ENCODE results near the gene SFMBT1.
A peak's percentile ranks its signal among the peaks of the same experiment; 100 is the strongest.

Gene SFMBT1

DNA sequence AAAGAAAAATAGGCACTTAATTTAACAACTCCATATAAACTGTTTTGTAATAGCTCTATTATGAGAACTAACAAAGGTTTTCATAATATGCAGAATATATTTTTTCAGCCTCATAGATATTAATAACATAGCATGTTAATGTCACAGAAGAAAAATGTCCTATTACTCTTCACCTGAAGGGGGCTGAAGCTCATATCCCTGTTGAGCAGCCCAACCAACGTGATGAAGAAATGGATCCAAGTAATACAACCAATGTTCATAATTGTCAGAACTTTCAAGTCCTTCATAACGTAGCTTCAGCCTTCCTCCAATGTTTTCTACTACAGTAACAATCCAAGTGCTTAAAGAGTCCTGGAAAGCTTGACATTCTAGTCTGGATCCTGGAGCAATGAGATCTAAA lies 114.0 kb downstream of the SFMBT1 start:
- H3K4me3 ChIP-seq = no peak overlapping the region
- H3K27ac ChIP-seq = no peak overlapping the region

DNA sequence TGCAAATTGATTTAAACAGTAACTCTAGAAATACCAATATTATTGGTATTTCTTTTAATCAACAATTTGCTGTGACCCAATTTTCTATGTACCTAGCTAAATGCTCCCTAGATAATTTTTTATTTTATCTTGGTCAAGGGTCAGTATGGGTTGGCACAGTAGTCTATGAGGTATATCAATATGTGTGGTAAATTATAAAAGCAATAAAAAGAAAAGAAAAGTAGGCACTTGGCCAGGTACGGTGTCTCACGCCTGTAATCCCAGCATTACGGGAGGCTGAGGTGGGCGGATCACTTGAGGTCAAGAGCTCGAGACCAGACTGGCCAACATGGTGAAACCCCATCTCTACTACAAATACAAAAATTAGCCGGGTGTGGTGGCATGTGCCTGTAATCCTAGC lies 114.5 kb downstream of the SFMBT1 start:
- Histone ChIP-seq H3K27ac (no peak overlapping the region), H3K4me3 (no peak overlapping the region)

DNA sequence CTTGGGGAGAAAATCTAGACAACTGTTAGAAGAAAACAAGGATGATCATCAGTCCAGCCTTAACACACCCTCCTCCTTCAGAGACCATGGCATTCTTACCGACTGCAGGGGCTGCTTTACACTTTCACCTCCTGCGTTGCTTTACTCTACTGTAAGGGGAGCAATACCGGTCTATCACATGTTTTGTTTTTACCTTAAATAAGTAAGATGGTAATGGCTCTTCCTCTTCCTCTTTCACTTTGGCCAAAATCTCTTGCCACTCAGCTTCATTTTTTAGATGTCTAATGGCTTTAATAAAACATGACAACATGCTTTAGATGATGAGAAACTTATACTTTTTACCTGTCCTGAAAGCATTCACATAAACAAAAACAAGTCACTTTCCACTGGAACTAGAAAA lies 115.1 kb downstream of the SFMBT1 start:
- Histone ChIP-seq H3K27ac (no peak overlapping the region), H3K4me3 (no peak overlapping the region)

DNA sequence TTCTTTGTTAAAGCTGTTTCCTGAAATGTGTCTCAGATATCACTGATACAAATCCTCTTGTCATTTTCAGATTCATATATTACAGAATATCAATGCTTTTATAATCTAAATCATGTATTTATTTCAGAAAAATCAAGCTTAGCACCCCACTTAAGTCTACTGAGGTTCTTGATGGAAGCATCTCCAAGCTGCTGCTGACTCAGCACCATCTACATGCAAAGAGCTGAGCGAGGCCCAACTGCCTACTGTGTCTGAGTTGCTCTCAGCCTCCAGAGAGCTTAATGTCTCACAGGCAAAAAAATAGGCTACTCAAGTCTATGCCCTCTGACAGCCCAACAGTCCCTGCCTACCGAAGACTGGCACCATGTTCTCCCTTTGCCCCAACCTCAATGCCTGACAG lies 119.3 kb downstream of the SFMBT1 start:
- no peak overlapping the region for H3K27ac ChIP-seq
- H3K4me3 ChIP-seq = no peak overlapping the region

DNA sequence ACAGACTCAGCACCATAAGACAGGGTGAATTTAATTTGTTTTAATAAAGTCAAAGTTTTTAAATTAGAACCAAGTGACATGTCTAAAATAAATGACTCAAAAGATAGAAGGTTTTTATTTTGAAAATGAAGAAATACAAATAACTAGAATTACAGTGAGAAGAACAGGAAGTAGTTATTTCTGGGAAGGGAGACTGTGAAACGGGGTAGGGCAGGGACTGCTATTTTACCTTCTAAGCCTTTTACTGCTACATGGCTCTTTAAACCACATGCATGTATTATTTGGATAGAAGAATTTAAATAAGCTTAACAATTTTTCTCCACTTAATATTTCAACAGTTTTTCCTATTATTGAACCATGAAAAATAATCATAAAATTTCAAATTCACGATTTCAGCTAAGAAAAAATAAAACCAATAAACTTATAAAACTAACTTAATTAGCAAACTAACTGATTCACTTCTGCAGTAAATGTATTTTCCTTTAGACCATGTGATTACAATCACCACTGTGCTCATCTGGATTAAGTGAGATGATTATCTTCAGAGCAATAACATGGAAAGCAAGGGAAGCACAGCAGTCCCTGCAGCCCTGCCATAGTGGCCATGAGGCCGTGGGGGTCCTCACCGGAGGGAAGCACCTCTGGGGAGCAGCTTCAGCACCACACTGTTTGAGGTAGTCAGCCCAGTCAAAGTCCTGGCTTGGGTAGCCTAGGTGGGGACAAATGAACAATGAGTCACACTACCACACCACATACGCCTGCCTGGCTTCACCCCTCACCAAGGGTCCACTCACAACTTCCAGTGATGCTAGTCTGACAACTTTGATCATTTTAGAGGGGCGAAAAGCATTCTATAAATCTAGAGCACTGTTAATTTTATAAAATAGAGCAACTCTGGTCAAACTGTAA lies 120.2 kb downstream of the SFMBT1 start:
- Histone ChIP-seq H3K4me3 (no peak overlapping the region), H3K27ac (no peak overlapping the region)

DNA sequence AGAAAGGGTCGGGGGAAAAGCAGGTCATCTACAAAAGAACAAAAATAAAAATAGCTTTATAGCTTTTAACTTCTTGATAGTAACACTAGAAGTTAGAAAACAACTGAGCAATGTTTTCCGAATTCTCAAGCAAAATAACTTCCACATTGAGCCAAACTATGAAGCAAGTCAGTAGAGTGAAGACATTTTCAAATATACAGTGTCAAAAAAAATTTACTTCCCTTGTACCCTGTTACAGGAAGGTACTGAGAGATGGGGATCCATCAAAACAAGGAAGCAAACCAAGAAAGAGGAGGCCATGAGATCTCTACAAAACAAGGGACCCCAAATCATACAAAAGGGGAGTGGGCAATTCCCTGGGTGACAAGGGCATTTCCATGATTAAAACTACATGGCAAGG lies 121.9 kb downstream of the SFMBT1 start:
- H3K27ac ChIP-seq = no peak overlapping the region
- H3K4me3 ChIP-seq = no peak overlapping the region

DNA sequence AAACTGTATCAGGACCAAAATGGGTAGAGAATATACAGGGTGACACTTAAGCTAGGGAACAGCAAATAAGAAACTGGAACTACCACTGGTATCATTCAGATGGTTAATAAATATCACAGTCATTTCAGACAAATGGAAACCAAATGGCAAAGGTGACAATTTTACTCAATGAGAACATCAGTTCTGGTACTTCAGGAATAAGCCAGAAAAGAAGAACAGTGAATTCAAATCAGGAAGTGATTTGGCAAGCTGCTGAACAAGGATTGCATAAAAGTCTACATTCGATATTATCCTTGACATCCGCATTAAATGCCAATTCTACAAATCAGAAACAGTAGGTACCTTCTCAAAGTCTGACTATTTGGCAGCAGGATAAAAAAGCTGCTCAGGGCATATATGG lies 125.0 kb downstream of the SFMBT1 start:
- Histone ChIP-seq H3K27ac (no peak overlapping the region), H3K4me3 (no peak overlapping the region)

DNA sequence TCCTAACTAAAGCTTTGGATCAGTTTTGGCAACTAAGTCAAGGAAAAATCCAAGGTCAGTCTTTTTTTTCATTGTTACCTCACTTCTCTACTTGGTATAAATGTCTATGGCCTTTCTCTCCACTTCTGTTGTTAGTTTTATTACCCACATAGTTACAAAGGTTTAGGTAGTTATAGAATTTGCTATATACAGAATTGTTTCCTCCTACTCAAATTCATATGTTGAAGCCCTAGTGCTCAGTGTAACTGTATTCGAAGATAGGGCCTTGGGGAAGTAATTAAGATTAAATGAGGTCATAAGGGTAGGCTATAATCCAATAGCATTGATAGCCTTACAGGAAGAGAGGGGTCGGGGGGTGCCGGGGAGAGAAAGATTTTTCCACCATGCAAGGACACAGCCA lies 128.8 kb downstream of the SFMBT1 start:
- Histone ChIP-seq H3K27ac (no peak overlapping the region), H3K4me3 (no peak overlapping the region)

DNA sequence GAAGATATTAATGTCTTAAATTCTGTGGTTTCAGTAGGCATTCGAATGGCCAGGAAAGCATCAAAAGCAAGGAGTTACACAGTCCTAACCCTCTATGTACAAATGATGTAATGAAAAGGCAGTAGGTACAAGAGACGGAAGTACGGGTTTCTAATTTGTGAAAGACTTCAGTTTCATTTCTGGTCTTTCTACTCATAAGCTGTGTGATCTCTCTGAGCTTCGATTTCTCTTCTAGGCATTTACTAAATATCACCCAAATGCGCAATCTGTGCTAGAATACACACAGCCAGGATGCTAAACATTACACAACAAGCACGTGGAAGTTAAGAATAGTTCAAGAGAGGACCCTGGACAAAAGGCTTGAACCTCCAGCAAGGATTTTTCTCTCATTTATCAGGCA lies 130.6 kb downstream of the SFMBT1 start:
- H3K4me3 ChIP-seq = no peak overlapping the region
- no peak overlapping the region for H3K27ac ChIP-seq

DNA sequence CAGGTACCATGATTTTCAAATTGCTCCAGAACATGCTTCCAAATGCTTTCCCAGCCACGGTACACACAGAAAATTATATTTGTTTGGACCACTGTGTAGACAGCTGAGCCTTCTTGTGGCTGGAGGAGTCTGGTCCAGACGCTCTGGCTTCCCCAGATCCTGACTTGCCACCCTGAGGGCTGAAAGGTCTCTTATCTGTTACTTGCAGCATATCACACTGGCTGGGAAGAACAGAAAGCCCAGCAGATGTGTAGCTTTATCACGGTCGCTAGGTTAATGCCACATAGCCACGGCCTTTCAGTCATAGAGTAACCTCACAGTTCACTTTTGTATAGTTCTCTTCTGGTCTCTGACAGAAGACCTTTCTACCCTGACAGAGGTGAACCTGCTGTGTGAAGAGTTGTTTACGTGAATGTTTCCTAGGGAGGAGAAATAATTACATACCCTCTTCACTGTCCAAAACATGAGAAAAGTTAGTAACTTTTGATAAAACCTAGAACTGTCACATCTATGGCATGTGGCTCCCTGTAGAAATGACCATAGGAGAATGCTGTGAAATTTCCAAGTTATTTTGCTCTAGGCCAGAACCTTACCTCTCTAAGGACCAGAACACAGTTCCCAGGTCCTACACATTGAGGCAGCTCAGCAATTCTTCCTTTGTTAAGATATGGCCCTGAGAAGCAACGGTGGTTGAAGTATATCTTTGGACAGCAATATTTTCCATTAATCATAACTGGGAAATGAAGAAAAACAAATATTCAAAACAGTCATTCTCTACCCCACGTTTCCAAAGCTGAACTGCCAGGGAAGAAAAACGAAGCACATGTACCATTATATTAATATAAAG lies 132.8 kb downstream of the SFMBT1 start:
- H3K27ac ChIP-seq = no peak overlapping the region
- no peak overlapping the region for H3K4me3 ChIP-seq

DNA sequence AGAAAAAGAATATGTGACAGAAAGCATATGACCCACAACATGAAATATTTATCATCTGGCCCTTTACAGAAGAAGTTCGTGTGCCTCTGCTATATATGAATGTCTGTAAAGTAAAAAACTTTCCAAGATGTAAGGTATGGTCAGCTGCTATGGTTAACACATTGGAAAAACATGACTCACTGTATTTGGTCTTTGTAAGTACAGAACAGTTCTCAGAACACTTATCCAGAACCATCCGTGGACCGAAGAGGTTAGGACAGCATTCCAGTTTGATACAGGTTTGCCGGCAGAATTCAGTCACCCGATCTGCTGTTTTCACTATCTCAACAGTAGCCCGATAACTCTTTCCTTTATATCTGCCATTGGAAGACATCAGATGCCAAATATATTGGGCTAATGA lies 135.1 kb downstream of the SFMBT1 start:
- H3K27ac ChIP-seq = no peak overlapping the region
- no peak overlapping the region for H3K4me3 ChIP-seq

DNA sequence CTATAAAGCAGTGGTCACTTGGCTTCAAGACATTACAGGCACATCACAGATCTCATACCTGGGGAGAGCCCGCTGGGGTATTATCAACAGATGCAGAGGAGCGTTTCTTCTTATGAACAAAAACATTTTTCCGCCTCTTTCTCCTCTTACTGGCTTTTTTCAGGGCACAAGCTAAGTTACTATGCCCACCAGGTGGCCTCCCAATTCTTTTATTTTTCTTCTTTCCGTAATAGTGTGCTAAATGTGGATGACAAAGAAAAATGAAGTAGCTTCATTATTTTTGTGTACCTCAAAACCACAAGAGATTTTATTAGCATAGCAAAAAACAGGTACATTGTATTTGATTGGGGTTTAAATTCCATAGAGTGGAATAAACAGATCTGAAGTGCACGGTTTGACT lies 138.4 kb downstream of the SFMBT1 start:
- no peak overlapping the region for H3K4me3 ChIP-seq
- no peak overlapping the region for H3K27ac ChIP-seq

DNA sequence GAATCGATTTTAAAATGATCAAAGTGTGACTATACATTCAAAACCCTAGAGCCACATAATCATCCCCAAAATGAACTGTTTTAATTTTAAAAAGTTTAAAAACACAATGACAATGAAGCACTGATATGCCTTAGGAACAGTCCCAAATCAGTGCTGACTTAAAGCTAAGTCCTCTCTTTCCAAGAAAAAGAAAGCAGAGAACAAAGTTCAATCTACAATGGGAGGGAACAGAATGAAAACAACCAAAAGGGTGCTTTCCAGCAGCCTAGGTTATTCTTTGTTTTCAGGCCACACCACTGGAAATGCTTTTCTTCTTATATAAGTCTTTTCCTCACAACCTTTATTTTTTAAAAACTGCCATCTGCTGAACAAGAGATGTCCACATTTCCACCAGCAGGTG lies 141.3 kb downstream of the SFMBT1 start:
- Histone ChIP-seq H3K4me3 (no peak overlapping the region), H3K27ac (no peak overlapping the region)

DNA sequence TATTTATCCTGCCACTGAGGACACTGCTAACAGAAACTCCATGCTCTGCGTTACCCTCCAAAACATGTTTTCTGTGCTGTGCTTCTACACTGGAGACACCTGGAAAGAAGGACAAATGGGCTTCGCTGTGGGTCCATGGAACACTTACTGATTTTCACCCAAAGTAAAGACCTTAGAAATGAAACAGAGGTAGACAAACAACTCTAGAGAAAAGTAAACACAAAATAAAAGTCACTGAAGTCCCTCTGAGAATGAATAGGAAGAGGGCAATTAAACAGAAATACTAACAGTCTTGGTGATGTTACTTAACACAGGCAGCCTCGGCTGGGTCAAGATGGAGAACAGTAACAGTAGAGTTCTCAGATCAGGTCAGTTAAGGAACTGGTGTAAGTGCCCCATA lies 141.9 kb downstream of the SFMBT1 start:
- Histone ChIP-seq H3K27ac (no peak overlapping the region), H3K4me3 (no peak overlapping the region)

DNA sequence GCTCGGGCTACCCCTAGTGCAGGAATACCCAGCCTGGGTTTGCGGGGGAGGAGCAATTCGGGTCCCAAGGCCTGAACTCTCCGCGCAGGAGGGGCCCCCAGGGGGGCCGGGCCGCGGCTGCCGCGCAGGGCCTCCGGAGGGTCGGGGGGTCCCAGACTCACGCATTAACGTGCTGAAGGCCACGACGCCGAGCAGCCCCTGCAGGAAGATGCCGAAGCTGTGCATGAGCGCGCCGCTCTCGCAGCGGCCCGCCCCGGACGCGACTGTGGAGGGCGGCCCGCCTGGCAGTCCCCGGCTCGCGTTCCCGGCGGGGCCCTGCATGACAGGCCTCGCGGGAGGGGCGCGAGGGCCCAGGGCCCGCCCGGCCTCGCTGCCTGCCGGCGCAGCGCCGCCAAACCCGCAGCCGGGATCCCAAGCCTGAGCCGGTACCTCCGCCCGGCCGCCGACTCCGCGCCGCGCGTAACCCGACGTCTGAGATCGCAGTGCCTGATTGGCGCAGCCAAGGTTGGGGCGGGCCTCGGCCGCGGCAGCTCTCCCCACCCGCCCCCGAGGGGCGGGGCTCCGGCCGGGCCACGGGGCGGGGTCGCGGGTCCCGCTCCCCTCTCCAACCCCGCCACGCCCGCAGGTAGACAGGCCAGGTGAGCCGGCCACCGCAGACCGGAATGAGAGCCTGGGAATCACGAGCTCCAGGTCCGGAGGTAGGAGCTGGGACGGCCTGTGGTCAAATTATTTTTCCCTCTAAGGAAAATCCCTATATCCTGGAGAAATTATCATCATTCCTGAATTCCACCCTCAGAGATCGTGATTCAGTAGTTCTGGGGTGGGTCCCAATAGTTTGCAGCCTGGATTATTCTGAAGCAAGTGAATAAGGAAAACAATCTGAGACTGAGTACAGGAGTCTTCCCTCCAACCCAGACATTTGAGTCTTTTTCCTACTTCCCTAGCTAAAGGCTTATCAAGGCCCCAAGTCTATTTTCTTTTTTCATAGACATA lies 148.4 kb downstream of the SFMBT1 start, which contains the start of gene STIMATE:
Gene STIMATE (minus strand): TSS at position 419 of the 993 bp plus-strand sequence. CDS start 98 bp downstream, at position 321.
- Histone ChIP-seq H3K27ac (peak within 1 kb of the TSS in 20 of 21 experiments; percentile 34 to 89 (median 72)), H3K4me3 (peak within 1 kb of the TSS; percentile 64 to 97 (median 81))

DNA sequence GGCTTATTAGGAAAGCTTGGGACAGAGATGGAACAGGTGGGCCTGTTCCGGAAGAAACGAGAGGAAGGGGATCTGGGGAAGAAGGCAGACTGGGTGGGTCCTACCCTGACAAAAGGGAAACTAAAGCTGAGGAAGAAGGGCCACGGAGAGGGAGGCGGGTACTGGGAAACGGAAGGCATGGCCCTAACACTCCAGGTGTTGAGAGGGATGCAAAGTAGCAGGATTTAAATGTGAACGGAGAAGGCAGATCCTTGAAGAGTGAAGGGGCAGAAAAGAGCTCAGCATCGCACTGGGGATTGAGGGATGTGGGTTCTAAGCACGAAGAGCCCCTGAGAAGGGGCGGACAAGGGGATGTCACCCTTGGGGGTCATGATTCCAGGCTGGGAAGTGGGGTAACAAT lies 149.3 kb downstream of the SFMBT1 start:
- Histone ChIP-seq H3K4me3 (peak overlapping the region; percentile 64 to 97 (median 81)), H3K27ac (peak overlapping the region in 19 of 21 experiments; percentile 34 to 89 (median 69))

DNA sequence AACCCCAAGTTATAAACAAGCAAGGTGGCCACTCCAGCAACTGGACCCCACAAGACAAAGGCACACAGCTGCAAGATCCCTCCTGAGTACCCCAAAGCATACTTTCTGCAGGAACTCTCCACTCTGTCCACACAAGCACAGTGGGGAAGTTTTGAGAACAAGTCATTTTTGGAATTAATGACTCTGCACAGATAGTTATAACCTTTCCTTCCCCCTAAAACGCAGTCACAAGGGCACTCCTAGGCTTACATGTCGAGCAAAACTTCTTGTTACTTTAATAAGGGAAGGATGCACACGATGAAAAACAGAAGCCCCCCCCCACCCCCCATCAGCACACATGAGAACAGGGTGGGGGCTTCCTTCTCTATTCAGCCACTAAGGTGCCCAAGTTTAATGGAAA lies 149.7 kb downstream of the SFMBT1 start:
- Histone ChIP-seq H3K4me3 (peak overlapping the region in 5 of 7 experiments; percentile 78 to 93 (median 81)), H3K27ac (peak overlapping the region in 9 of 21 experiments; percentile 17 to 89 (median 81))

DNA sequence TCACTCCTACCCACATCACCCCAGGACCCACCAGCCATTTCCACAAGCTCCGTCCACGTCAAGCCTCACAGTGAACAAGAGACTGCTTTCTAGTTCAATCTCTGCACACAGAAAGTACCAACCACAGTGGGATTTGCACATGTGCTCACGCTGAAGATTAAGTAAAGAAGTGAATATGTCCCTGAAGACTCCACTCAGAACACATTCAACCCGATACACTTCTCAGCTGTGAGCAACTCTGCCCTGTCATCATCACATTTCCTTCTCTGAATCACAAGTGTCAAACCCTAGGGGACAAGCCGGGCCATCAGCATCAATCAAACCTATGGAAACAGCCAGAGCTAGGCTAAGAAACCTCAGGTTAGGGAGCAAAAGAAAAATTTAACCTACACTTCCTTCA lies 150.5 kb downstream of the SFMBT1 start:
- H3K4me3 ChIP-seq = no peak overlapping the region

DNA sequence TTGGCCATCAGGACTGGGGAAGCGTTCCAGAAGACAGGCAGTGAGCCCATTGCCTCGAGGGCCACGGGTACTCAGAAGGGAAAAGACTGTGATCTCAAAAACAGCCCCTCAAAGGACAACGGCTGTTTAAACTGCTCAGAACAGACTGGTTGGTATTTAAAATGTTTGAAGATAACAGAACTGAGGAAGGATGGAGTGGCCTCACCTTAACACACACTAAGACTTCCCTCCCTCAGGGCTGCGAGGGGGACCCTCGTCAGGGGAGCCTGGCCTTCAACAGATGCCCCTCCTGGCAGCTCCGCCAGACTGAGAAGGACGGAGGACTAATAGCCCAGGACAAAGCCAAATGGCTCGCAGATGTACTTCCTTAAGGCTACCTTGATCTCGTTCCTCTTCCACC lies 151.1 kb downstream of the SFMBT1 start:
- no peak overlapping the region for H3K4me3 ChIP-seq
- H3K27ac ChIP-seq = peak overlapping the region in 8 of 21 experiments; percentile 9 to 76 (median 40)

More for the DNA sequence above, 150.5 kb downstream of the SFMBT1 start:
- peak overlapping the region in 6 of 21 experiments; percentile 25 to 89 (median 53) for H3K27ac ChIP-seq
